Liver (tissue), 3 donors: Measurements from ENCODE around the gene DUSP3.

ENCODE experiments used
- GABPA ChIP-seq, 2 donors: IDR thresholded peaks in 1 of 2; conservative IDR thresholded peaks in 1 of 2; 2 replicates each; pipeline ENCODE4 v1.6.1; 2016; ENCODE audit warnings: antibody characterized with exemption in 2 of 2, mild to moderate bottlenecking in 1 of 2, moderate library complexity in 1 of 2
- TF ChIP-seq, protein P1 (sequence below): fragments of 150-350 bp; IDR thresholded peaks from 2 replicates; pipeline ENCODE4 v1.5.1; 2017; ENCODE audit warnings: improper control_type of control experiment, low read depth, low read length; ENCODE audit not compliant: missing input control
- TF ChIP-seq, protein P2 (sequence below): IDR thresholded peaks from 2 replicates; pipeline ENCODE4 v1.6.1; 2016; ENCODE audit warnings: antibody characterized with exemption
- donor health status: healthy.
- donor health status: healthy.

DNA sequence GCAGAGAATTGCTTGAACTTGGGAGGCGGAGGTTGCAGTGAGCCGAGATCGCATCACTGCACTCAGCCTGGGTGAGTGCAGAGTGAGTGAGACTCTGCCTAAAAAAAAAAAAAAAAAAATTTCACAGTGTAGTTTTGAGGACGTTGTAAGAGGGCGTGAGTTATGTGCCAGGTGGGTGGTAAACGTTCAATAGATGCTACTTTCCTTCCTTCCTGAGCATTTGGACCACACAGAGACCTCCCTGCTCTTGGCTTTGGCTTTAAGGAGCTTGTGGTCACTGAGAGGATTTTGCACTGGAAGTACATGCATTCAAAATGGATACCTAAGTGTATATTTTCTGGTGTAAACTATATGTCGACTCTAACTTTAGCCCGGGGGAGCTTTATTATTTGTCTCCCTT, 50.7 kb downstream of the DUSP3 start:
- TF ChIP-seq, protein P1, sequence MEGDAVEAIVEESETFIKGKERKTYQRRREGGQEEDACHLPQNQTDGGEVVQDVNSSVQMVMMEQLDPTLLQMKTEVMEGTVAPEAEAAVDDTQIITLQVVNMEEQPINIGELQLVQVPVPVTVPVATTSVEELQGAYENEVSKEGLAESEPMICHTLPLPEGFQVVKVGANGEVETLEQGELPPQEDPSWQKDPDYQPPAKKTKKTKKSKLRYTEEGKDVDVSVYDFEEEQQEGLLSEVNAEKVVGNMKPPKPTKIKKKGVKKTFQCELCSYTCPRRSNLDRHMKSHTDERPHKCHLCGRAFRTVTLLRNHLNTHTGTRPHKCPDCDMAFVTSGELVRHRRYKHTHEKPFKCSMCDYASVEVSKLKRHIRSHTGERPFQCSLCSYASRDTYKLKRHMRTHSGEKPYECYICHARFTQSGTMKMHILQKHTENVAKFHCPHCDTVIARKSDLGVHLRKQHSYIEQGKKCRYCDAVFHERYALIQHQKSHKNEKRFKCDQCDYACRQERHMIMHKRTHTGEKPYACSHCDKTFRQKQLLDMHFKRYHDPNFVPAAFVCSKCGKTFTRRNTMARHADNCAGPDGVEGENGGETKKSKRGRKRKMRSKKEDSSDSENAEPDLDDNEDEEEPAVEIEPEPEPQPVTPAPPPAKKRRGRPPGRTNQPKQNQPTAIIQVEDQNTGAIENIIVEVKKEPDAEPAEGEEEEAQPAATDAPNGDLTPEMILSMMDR, result no peak
- TF ChIP-seq, protein P2, sequence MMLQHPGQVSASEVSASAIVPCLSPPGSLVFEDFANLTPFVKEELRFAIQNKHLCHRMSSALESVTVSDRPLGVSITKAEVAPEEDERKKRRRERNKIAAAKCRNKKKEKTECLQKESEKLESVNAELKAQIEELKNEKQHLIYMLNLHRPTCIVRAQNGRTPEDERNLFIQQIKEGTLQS, result no peak
- no peak for TF ChIP-seq GABPA (IDR thresholded peaks at IDR 0.05 in 1 of 2, conservative IDR thresholded peaks at IDR 0.05 in 1 of 2)
